PC-9 (cell line): ENCODE results near the gene CRTAC1. TPM values are rescaled to one million over a fixed set of nuclear protein-coding genes. Genes with fewer than 3 reads are reported as not detected.

Experiments used
- Bru-seq: library from RNA; stranded (reverse); fragments of 400-500 nt; gene quantifications from one replicate; lab custom pipeline; 2021; lab: Mats Ljungman, UMichigan
- BruChase-seq, 2 experiments: library from RNA; stranded (reverse); fragments of 400-500 nt; gene quantifications; one replicate each; lab custom pipeline; 2021; lab: Mats Ljungman, UMichigan
- BruUV-seq: library from RNA; stranded (reverse); fragments of 400-500 nt; replicated peaks from 2 replicates; lab custom pipeline; 2021; lab: Mats Ljungman, UMichigan
- CTCF ChIA-PET: fragments of 300-600 bp; sonication (Branson Sonifier 250); formaldehyde crosslinking; loops from one replicate; lab custom pipeline; 2022; ENCODE audit warnings: antibody characterized with exemption; lab: Charles Lee
- POLR2A ChIA-PET: fragments of 300-600 bp; sonication (Branson Sonifier 250); formaldehyde crosslinking; loops from one replicate; lab custom pipeline; 2022; ENCODE audit warnings: antibody characterized with exemption; ENCODE audit not compliant: unreplicated experiment; lab: Charles Lee
- DNase-seq, 2 experiments: peaks; one replicate each; pipeline versions ENCODE4 v3.0.0 to v3.0.0-alpha.2; 2015 to 2022; ENCODE audit warnings: mixed read lengths in 1 of 2
- H2AFZ ChIP-seq: fragments of 200-600 bp; sonication (generic); 2 replicates; pipeline ENCODE4 v1.8.1; 2017; ENCODE audit warnings: antibody characterized with exemption
- H3F3A ChIP-seq: fragments of 200-600 bp; sonication (generic); 2 replicates; pipeline ENCODE4 v1.8.1; 2017; ENCODE audit warnings: antibody characterized with exemption, mild to moderate bottlenecking, low read depth; ENCODE audit not compliant: insufficient read depth
- H3K27ac ChIP-seq: fragments of 200-600 bp; sonication (generic); 2 replicates; pipeline ENCODE4 v1.6.1; 2016; ENCODE audit warnings: mixed run types
- H3K27me3 ChIP-seq: fragments of 200-600 bp; sonication (generic); 2 replicates; pipeline ENCODE4 v1.6.1; 2016; ENCODE audit warnings: low read depth, mixed run types; ENCODE audit not compliant: insufficient read depth
- H3K36me3 ChIP-seq: fragments of 200-600 bp; sonication (generic); 2 replicates; pipeline ENCODE4 v1.6.1; 2016; ENCODE audit warnings: low read depth, mixed run types
- H3K4me1 ChIP-seq: fragments of 200-600 bp; sonication (generic); replicated peaks from 2 replicates; pipeline ENCODE4 v1.6.1; 2016; ENCODE audit warnings: mixed run types; ENCODE audit not compliant: insufficient read depth
- H3K4me2 ChIP-seq: fragments of 200-600 bp; sonication (generic); 2 replicates; pipeline ENCODE4 v1.6.1; 2017; ENCODE audit warnings: mixed run types
- H3K4me3 ChIP-seq: fragments of 200-600 bp; sonication (generic); 2 replicates; pipeline ENCODE4 v1.6.1; 2016; ENCODE audit warnings: mixed run types
- H3K79me2 ChIP-seq: fragments of 200-600 bp; sonication (generic); 2 replicates; pipeline ENCODE4 v1.6.1; 2017; ENCODE audit warnings: low read depth, mixed run types
- H3K9me2 ChIP-seq: fragments of 200-600 bp; sonication (generic); 2 replicates; pipeline ENCODE4 v1.8.1; 2017; ENCODE audit warnings: mild to moderate bottlenecking; ENCODE audit not compliant: insufficient read depth
- H3K9me3 ChIP-seq: fragments of 200-600 bp; sonication (generic); 2 replicates; pipeline ENCODE4 v1.8.1; 2016; ENCODE audit warnings: low read depth; ENCODE audit not compliant: insufficient read depth
- H4K20me1 ChIP-seq: fragments of 200-600 bp; sonication (generic); 2 replicates; pipeline ENCODE4 v1.8.1; 2017; ENCODE audit not compliant: insufficient read depth
- CTCF ChIP-seq: fragments of 200-600 bp; sonication (generic); conservative IDR thresholded peaks from 2 replicates; pipeline ENCODE4 v1.6.1; 2017; ENCODE audit warnings: mixed run types, antibody characterized with exemption, mild to moderate bottlenecking, moderate library complexity
- EZH2 ChIP-seq: fragments of 200-600 bp; sonication (generic); IDR thresholded peaks from 2 replicates; pipeline ENCODE4 v1.8.0; 2017; ENCODE audit warnings: antibody characterized with exemption, low read depth
- intact Hi-C: fragments of 100-400 bp; cut with micrococcal nuclease; formaldehyde crosslinking; loops from one replicate; pipeline ENCODE4 v1.10.0; 2022; ENCODE audit not compliant: unreplicated experiment
- long read RNA-seq: library from polyadenylated mRNA; stranded (forward); transcript quantifications from one replicate; pipeline ENCODE4 v2.0.0, GENCODE V29; 2022
- total RNA-seq: library from RNA; stranded (reverse); gene quantifications from 2 replicates; pipeline ENCODE4 v1.2.3, GENCODE V29; 2021

CRTAC1 gene
- total RNA-seq (not detected in 2 replicates), Bru-seq, nascent RNA (percentile 1 among the genes with signal in this experiment), BruChase-seq, experiment 1, labeled RNA remaining after a 2-hour chase (percentile 3 among the genes with signal in this experiment), BruChase-seq, experiment 2, labeled RNA remaining after a 6-hour chase (percentile 1 among the genes with signal in this experiment)
- long read RNA-seq, result 0 reads

- TF ChIP-seq CTCF (no peak), EZH2 (no peak)
- CTCF ChIA-PET, result no interaction called here
Observed at GRCh38 chr10:98030093-98030821, at the start of gene CRTAC1. TSS of gene CRTAC1 (minus strand) at chr10:98030621. CDS start at chr10:98030472, 149 bp downstream.

GRCh38 chr10:98078774-98079173 lies 48.4 kb upstream of the CRTAC1 start:
- H3K4me3 ChIP-seq, result no peak overlapping the region
- no peak overlapping the region for H3K4me2 ChIP-seq
- peaks cover 22% of the 10 kb centered on the region for H3K27me3 ChIP-seq
- no peaks in the 10 kb centered on the region for H4K20me1 ChIP-seq
- no peaks in the 10 kb centered on the region for H3K9me3 ChIP-seq
- no TSS peak for BruUV-seq
- intact Hi-C loops, result no loop called here
- no peaks in the 10 kb centered on the region for H3K79me2 ChIP-seq
- H2AFZ ChIP-seq, result no peak overlapping the region
- no peak for DNase-seq
- H3F3A ChIP-seq, result no peaks in the 10 kb centered on the region
- POLR2A ChIA-PET, result no interaction called here
- no peaks in the 10 kb centered on the region for H3K4me1 ChIP-seq
- CTCF ChIA-PET, result no interaction called here
- H3K9me2 ChIP-seq, result no peaks in the 10 kb centered on the region
- TF ChIP-seq EZH2 (no peak), CTCF (no peak)
- H3K36me3 ChIP-seq, result no peaks in the 10 kb centered on the region
- H3K27ac ChIP-seq, result no peak overlapping the region

More at GRCh38 chr10:98030093-98030821, at the start of gene CRTAC1:
- no TSS peak for BruUV-seq
- Histone ChIP-seq H3K9me3 (no peaks in the 10 kb centered on the region), H3F3A (no peaks in the 10 kb centered on the region), H3K27ac (no peak within 1 kb of the TSS), H3K27me3 (peaks cover 20% of the 10 kb centered on the region; the same call in 1 of the 2 replicates), H4K20me1 (no peaks in the 10 kb centered on the region), H3K4me1 (no peaks in the 10 kb centered on the region), H3K4me2 (no peak within 1 kb of the TSS), H3K9me2 (no peaks in the 10 kb centered on the region), H2AFZ (no peak within 1 kb of the TSS), H3K36me3 (no peaks in the 10 kb centered on the region), H3K4me3 (no peak within 1 kb of the TSS), H3K79me2 (no peaks in the 10 kb centered on the region)
- no peak for DNase-seq
- intact Hi-C loops, result no loop called here
- POLR2A ChIA-PET, result no interaction called here

- Histone ChIP-seq H3K4me2 (no peak overlapping the region), H3K79me2 (no peaks in the 10 kb centered on the region), H3K9me2 (no peaks in the 10 kb centered on the region), H3K4me3 (no peak overlapping the region), H3K4me1 (no peaks in the 10 kb centered on the region), H3K27ac (no peak overlapping the region), H3F3A (no peaks in the 10 kb centered on the region), H3K9me3 (no peaks in the 10 kb centered on the region), H3K36me3 (no peaks in the 10 kb centered on the region), H3K27me3 (peaks cover 18% of the 10 kb centered on the region), H4K20me1 (no peaks in the 10 kb centered on the region), H2AFZ (no peak overlapping the region)
- ChIA-PET POLR2A (no interaction called here), CTCF (no interaction called here)
- BruUV-seq, result no TSS peak
- intact Hi-C loops, result no loop called here
- TF ChIP-seq CTCF (no peak), EZH2 (no peak)
- DNase-seq, result no peak
Observed at GRCh38 chr10:98077223-98077622, 46.8 kb upstream of the CRTAC1 start.
